Measurements from ENCODE around the gene SULT2B1.

SULT2B1 gene

DNA sequence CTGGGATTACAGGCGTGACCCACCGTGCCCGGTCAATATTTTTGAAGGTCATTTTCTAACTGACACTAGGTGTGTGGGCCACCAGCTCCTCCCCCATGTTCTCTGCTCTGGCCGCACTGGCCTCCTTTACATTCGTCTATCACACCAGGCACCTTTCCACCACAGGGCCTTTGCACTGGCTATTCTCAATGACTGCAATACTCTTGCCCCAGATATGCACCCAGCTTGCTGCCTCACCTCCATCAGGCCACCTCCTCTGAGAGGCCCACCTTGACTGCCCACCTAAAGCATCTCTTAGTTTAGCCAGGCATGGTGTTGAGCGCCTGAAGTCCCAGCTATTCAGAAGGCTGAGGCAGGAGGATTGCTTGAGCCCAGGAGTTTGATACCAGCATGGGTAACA, 10.2 kb upstream of the SULT2B1 start:
- no peaks in the 10 kb centered on the region for H3K9me3 ChIP-seq (ENCODE audit: insufficient read depth, low read length)
- H3K4me3 ChIP-seq (ENCODE audit: insufficient read length, low read depth) = no peak overlapping the region
- H3K9ac ChIP-seq (ENCODE audit: insufficient read length, low read depth) = no peak overlapping the region
- TF ChIP-seq ZNF274 (IDR thresholded peaks at IDR 0.05; ENCODE audit: low read depth, low read length) (no peak), SUZ12 (IDR thresholded peaks at IDR 0.05; ENCODE audit: extremely low read depth, insufficient read depth, insufficient read length) (no peak), YY1 (IDR thresholded peaks at IDR 0.05; ENCODE audit: insufficient read depth, insufficient read length) (no peak)
- H3K36me3 ChIP-seq (ENCODE audit: insufficient read depth, insufficient read length, low read length) = no peaks in the 10 kb centered on the region
- H3K4me1 ChIP-seq (ENCODE audit: insufficient read depth, insufficient read length) = peaks cover 11% of the 10 kb centered on the region
- no peaks in the 10 kb centered on the region for H3K27me3 ChIP-seq (ENCODE audit: insufficient read depth, insufficient read length)
- DNase-seq (ENCODE audit: low read depth, low spot score) = no peak

DNA sequence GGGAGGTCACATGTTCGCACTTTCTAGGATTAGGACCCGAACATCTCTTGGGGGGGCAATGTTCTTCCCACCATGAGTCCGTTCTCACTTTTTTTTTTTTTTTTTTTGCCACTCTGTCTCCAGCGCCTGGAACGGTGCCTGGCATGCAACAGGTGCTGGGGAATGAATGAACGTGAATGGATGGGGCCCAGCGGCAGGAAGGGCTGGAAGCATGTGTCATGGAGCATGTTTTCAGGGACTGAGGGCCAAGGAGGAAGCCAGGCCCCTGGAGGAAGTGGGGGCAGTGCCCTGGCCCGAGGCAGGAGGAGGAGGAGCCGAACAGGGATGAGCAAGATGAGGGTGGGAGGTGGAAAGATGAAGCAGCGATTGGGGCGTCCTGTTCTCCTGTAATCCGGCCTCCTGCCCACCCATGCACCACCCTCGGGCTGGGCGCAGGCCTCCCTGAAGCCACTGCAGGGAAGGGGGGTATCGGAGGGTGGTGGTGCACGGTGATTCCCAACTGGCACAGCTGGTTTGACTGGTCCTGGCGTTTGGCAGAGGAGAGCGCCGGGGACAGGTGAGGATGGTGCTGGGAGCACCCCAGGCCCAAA, 8.8 kb upstream of the SULT2B1 start:
- Histone ChIP-seq H3K9ac (ENCODE audit: insufficient read length, low read depth) (no peak overlapping the region), H3K36me3 (ENCODE audit: insufficient read depth, insufficient read length, low read length) (no peaks in the 10 kb centered on the region), H3K9me3 (ENCODE audit: insufficient read depth, low read length) (no peaks in the 10 kb centered on the region), H3K4me1 (ENCODE audit: insufficient read depth, insufficient read length) (peaks cover 11% of the 10 kb centered on the region), H3K4me3 (ENCODE audit: insufficient read length, low read depth) (no peak overlapping the region), H3K27me3 (ENCODE audit: insufficient read depth, insufficient read length) (no peaks in the 10 kb centered on the region)
- TF ChIP-seq ZNF274 (IDR thresholded peaks at IDR 0.05; ENCODE audit: low read depth, low read length) (no peak), YY1 (IDR thresholded peaks at IDR 0.05; ENCODE audit: insufficient read depth, insufficient read length) (no peak), SUZ12 (IDR thresholded peaks at IDR 0.05; ENCODE audit: extremely low read depth, insufficient read depth, insufficient read length) (no peak)
- no peak for DNase-seq (ENCODE audit: low read depth, low spot score)

DNA sequence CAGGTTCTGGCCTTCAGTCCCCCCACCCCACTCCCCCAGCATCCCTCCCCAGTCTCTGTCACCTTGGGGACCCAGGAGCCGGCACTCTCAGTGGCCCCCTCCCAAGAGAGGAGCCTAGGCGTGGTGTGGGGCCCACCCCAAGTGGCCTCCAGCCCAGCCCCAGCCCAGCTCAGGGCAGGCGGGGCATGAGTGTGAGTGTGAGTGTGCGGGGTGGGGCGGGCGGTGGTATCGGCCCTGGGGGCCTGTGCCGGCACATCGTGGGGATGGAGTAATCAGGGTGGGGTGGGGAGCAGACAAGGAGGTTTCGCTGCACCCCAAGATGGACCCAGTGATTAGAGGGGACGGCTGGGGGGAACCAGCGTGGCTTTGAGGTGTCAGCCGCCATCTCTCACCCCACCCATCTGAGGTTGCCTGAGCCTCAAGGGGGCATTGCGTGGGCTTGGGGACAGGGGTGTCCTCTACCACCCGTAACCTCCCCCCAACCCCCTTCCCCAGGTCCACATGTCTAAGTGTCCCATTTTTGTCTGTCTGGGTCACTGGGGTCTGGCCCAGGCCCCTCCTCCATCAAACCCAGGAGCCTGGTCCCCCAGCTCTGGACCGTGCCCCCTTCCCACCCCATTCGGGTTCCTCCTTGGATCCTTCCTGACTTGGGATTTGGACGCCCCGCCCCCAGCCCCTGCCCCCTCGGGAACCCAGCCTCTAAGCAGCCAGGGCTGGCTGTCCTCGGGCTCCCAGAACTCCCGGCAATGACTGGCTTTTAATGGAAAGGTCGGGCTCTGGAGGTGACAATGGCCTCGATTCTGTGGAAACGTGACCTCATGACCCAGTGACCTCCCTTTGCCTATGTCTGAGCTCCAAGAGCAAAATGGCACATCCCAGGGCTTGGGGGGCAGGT, 6.9 kb upstream of the SULT2B1 start:
- no peak overlapping the region for H3K9ac ChIP-seq (ENCODE audit: insufficient read length, low read depth)
- H3K9me3 ChIP-seq (ENCODE audit: insufficient read depth, low read length) = no peaks in the 10 kb centered on the region
- no peak for DNase-seq (ENCODE audit: low read depth, low spot score)
- H3K36me3 ChIP-seq (ENCODE audit: insufficient read depth, insufficient read length, low read length) = no peaks in the 10 kb centered on the region
- no peaks in the 10 kb centered on the region for H3K27me3 ChIP-seq (ENCODE audit: insufficient read depth, insufficient read length)
- no peak overlapping the region for H3K4me3 ChIP-seq (ENCODE audit: insufficient read length, low read depth)
- H3K4me1 ChIP-seq (ENCODE audit: insufficient read depth, insufficient read length) = peaks cover 11% of the 10 kb centered on the region
- no peak for TF ChIP-seq ZNF274 (IDR thresholded peaks at IDR 0.05; ENCODE audit: low read depth, low read length)
- TF ChIP-seq YY1 (IDR thresholded peaks at IDR 0.05; ENCODE audit: insufficient read depth, insufficient read length) = no peak
- no peak for TF ChIP-seq SUZ12 (IDR thresholded peaks at IDR 0.05; ENCODE audit: extremely low read depth, insufficient read depth, insufficient read length)

DNA sequence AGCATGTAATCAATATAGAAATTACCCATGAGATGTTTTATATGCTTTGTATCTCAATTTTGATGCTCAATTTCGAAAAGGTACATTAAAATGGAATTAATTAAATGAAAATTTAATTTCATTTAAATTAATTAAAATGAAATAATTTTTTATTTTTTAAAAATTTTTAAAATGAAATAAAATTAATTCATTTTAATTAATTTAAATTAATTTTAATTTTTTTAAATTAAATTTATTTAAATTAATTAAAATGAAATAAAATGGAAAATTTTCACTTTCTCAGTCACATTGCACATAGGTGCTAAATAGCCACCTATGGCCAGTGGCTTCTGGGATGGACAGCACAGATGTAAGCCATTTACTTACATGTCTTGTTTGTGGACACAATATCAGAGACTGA, 4.2 kb upstream of the SULT2B1 start:
- Histone ChIP-seq H3K4me3 (ENCODE audit: insufficient read length, low read depth) (no peak overlapping the region), H3K27me3 (ENCODE audit: insufficient read depth, insufficient read length) (no peaks in the 10 kb centered on the region), H3K9ac (ENCODE audit: insufficient read length, low read depth) (no peak overlapping the region), H3K36me3 (ENCODE audit: insufficient read depth, insufficient read length, low read length) (no peaks in the 10 kb centered on the region), H3K9me3 (ENCODE audit: insufficient read depth, low read length) (no peaks in the 10 kb centered on the region), H3K4me1 (ENCODE audit: insufficient read depth, insufficient read length) (peaks cover 15% of the 10 kb centered on the region)
- DNase-seq (ENCODE audit: low read depth, low spot score) = no peak
- TF ChIP-seq SUZ12 (IDR thresholded peaks at IDR 0.05; ENCODE audit: extremely low read depth, insufficient read depth, insufficient read length) (no peak), YY1 (IDR thresholded peaks at IDR 0.05; ENCODE audit: insufficient read depth, insufficient read length) (no peak), ZNF274 (IDR thresholded peaks at IDR 0.05; ENCODE audit: low read depth, low read length) (no peak)

DNA sequence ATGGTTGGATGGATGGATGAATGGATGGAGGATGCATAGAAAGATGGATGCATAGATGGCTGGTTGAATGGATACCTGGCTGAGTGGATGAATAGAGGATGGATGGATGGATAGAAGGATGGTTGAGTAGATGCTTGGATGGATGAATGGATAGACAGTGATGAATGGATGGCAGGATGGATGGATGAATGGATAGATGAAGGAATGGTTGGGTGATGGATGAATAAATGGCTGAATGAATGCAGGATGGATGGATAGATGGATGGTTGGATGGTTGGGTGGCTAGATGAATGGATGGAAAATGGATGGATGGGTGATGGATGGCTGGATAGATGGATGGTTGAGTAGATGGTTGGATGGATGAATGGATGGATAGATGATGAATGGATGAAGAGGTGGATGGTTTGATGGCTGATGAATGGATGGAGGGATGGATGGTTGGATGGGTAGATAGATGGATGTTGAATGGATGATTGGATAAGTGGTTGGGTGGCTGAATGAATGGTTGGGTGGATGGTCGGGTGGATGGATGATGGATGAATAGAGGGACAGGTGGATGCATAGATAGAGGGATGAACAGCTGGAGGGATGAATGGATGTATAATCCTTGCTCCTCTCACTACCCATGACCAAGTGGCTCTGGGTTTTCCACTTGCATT, 3.6 kb upstream of the SULT2B1 start:
- H3K36me3 ChIP-seq (ENCODE audit: insufficient read depth, insufficient read length, low read length) = no peaks in the 10 kb centered on the region
- H3K4me3 ChIP-seq (ENCODE audit: insufficient read length, low read depth) = no peak overlapping the region
- H3K4me1 ChIP-seq (ENCODE audit: insufficient read depth, insufficient read length) = peaks cover 13% of the 10 kb centered on the region
- H3K9me3 ChIP-seq (ENCODE audit: insufficient read depth, low read length) = no peaks in the 10 kb centered on the region
- H3K9ac ChIP-seq (ENCODE audit: insufficient read length, low read depth) = no peak overlapping the region
- no peak for TF ChIP-seq SUZ12 (IDR thresholded peaks at IDR 0.05; ENCODE audit: extremely low read depth, insufficient read depth, insufficient read length)
- TF ChIP-seq ZNF274 (IDR thresholded peaks at IDR 0.05; ENCODE audit: low read depth, low read length) = no peak
- TF ChIP-seq YY1 (IDR thresholded peaks at IDR 0.05; ENCODE audit: insufficient read depth, insufficient read length) = no peak
- H3K27me3 ChIP-seq (ENCODE audit: insufficient read depth, insufficient read length) = no peaks in the 10 kb centered on the region
- no peak for DNase-seq (ENCODE audit: low read depth, low spot score)

DNA sequence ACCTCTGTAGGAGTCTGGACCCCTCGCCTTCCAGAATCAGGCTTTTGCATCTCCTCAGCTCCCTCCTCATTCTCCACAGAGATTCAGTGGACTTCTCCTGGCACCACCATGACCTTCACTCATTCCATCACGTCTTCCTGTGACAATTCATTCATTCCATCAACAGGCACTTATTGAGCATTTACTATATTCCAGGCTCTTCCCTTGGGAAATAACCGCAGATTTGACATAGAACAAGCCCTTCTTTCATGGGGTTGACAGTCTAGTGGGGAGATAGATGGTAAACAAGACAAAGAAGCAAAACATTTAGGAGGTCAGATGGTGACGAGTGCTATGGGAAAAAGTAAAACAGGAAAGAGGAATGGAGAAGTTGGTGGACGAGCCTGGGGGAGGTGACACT, 2.6 kb upstream of the SULT2B1 start:
- no peaks in the 10 kb centered on the region for H3K36me3 ChIP-seq (ENCODE audit: insufficient read depth, insufficient read length, low read length)
- TF ChIP-seq YY1 (IDR thresholded peaks at IDR 0.05; ENCODE audit: insufficient read depth, insufficient read length) (no peak), ZNF274 (IDR thresholded peaks at IDR 0.05; ENCODE audit: low read depth, low read length) (no peak), SUZ12 (IDR thresholded peaks at IDR 0.05; ENCODE audit: extremely low read depth, insufficient read depth, insufficient read length) (no peak)

More for the DNA sequence above, 2.6 kb upstream of the SULT2B1 start:
- no peak overlapping the region for H3K4me3 ChIP-seq (ENCODE audit: insufficient read length, low read depth)
- peaks cover 12% of the 10 kb centered on the region for H3K4me1 ChIP-seq (ENCODE audit: insufficient read depth, insufficient read length)
- no peak for DNase-seq (ENCODE audit: low read depth, low spot score)
- no peaks in the 10 kb centered on the region for H3K27me3 ChIP-seq (ENCODE audit: insufficient read depth, insufficient read length)
- H3K9ac ChIP-seq (ENCODE audit: insufficient read length, low read depth) = no peak overlapping the region
- H3K9me3 ChIP-seq (ENCODE audit: insufficient read depth, low read length) = no peaks in the 10 kb centered on the region
